ENCODE measurements around the gene MTIF3.

MTIF3 gene

DNA sequence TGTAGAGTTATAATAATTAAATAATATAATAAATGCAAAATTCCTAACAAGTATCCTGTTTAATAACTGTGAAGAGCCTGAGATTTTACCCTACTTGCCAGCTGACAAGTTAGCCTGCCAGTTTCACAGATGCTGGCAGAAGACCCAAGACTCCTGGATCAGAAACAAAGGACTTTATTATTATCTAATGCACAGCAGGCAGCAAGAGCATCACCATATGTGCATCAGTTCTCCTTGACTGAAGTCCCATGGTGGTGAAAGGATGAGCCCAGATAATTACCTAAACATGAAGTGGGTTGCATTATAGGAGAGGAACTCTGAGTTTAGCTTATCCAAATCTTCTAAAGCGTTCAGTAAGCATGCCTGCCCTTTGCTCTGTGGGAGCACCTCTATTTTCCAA, 39.1 kb upstream of the MTIF3 start:
- no peak for TF ChIP-seq SNAI2 (CRISPR knock-in tag; IDR thresholded peaks at IDR 0.05)
- TF ChIP-seq ARNTL (CRISPR knock-in tag; IDR thresholded peaks at IDR 0.05; ENCODE audit: borderline replicate concordance, low read depth) = no peak
- no peak for TF ChIP-seq PPARA (CRISPR knock-in tag; IDR thresholded peaks at IDR 0.05; ENCODE audit: borderline replicate concordance)
- TF ChIP-seq TOX (CRISPR knock-in tag; IDR thresholded peaks at IDR 0.05; ENCODE audit: borderline replicate concordance) = no peak
- no peak for TF ChIP-seq OSR1 (CRISPR knock-in tag; IDR thresholded peaks at IDR 0.05)
- no peak for TF ChIP-seq ISL1 (CRISPR knock-in tag; IDR thresholded peaks at IDR 0.05)
- no peak for TF ChIP-seq ZC3H10 (CRISPR knock-in tag; IDR thresholded peaks at IDR 0.05)
- TF ChIP-seq ZFP30 (CRISPR knock-in tag; IDR thresholded peaks at IDR 0.05) = no peak
- no peak for ATAC-seq

- ATAC-seq = no peak
- no peak for TF ChIP-seq TOX (CRISPR knock-in tag; IDR thresholded peaks at IDR 0.05; ENCODE audit: borderline replicate concordance)
- no peak for TF ChIP-seq PPARA (CRISPR knock-in tag; IDR thresholded peaks at IDR 0.05; ENCODE audit: borderline replicate concordance)
- no peak for TF ChIP-seq ISL1 (CRISPR knock-in tag; IDR thresholded peaks at IDR 0.05)
- TF ChIP-seq ZFP3 (CRISPR knock-in tag; IDR thresholded peaks at IDR 0.05) = no peak
- no peak for TF ChIP-seq ZNF70 (CRISPR knock-in tag; IDR thresholded peaks at IDR 0.05)
- TF ChIP-seq TCF4 (CRISPR knock-in tag; IDR thresholded peaks at IDR 0.05; ENCODE audit: borderline replicate concordance) = no peak
- TF ChIP-seq ARNTL (CRISPR knock-in tag; IDR thresholded peaks at IDR 0.05; ENCODE audit: borderline replicate concordance, low read depth) = no peak
- TF ChIP-seq GLIS3 (CRISPR knock-in tag; IDR thresholded peaks at IDR 0.05) = no peak
- no peak for TF ChIP-seq ZNF8 (CRISPR knock-in tag; IDR thresholded peaks at IDR 0.05)
- TF ChIP-seq OSR1 (CRISPR knock-in tag; IDR thresholded peaks at IDR 0.05) = no peak
These were observed 37.4 kb upstream of the MTIF3 start for GRCh38 chr13:27487776-27488175.

DNA sequence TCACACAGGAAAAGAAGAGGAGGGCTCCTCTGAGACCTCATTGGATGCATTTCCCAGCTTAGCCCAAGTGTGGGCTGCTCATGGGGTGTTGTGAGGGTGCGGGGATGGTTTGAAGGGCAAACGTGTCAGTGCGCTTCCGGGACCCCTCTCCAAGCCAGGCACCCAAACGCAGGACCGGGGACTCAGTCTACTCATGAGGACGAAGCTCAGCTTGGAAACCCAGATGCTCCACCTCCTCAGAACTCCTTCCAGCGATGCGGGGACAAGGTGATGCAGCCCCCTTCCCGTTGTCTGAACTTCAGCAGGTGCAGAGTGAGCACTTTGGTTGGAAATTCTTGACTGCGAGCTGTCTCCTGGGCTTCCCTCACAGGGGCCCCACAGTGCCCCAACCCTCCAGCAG, 33.1 kb upstream of the MTIF3 start:
- no peak for ATAC-seq
- TF ChIP-seq, protein P1, sequence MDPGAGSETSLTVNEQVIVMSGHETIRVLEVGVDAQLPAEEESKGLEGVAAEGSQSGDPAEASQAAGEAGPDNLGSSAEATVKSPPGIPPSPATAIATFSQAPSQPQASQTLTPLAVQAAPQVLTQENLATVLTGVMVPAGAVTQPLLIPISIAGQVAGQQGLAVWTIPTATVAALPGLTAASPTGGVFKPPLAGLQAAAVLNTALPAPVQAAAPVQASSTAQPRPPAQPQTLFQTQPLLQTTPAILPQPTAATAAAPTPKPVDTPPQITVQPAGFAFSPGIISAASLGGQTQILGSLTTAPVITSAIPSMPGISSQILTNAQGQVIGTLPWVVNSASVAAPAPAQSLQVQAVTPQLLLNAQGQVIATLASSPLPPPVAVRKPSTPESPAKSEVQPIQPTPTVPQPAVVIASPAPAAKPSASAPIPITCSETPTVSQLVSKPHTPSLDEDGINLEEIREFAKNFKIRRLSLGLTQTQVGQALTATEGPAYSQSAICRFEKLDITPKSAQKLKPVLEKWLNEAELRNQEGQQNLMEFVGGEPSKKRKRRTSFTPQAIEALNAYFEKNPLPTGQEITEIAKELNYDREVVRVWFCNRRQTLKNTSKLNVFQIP (CRISPR knock-in tag; IDR thresholded peaks at IDR 0.05; ENCODE audit: borderline replicate concordance, low read depth) = no peak

DNA sequence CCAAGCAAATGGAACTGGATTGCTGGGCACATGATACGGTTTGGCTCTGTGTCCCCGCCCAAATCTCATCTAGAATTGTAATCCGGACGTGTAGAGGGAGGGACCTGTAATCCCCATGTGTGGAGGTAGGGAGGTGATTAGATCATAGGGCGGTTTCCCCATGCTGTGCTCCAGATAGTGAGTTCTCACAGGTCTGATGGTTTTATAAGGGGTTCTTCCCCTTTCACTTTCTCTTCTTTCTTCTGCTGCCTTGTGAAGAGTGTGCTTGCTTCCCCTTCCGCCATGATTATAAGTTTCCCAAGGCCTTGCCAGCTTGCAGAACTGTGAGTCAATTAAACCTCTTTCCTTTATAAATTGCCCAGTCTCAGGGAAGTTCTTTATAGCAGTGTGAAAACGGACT, 32.6 kb upstream of the MTIF3 start:
- no peak for TF ChIP-seq ZNF70 (CRISPR knock-in tag; IDR thresholded peaks at IDR 0.05)
- no peak for TF ChIP-seq SNAI2 (CRISPR knock-in tag; IDR thresholded peaks at IDR 0.05)
- TF ChIP-seq ISL1 (CRISPR knock-in tag; IDR thresholded peaks at IDR 0.05) = no peak
- no peak for TF ChIP-seq ESRRG (CRISPR knock-in tag; IDR thresholded peaks at IDR 0.05)
- TF ChIP-seq TOX (CRISPR knock-in tag; IDR thresholded peaks at IDR 0.05; ENCODE audit: borderline replicate concordance) = no peak
- no peak for TF ChIP-seq TCF4 (CRISPR knock-in tag; IDR thresholded peaks at IDR 0.05; ENCODE audit: borderline replicate concordance)
- no peak for TF ChIP-seq CSDC2 (CRISPR knock-in tag; IDR thresholded peaks at IDR 0.05)
- no peak for TF ChIP-seq ZFP30 (CRISPR knock-in tag; IDR thresholded peaks at IDR 0.05)
- TF ChIP-seq ZNF8 (CRISPR knock-in tag; IDR thresholded peaks at IDR 0.05) = no peak
- no peak for TF ChIP-seq ARNTL (CRISPR knock-in tag; IDR thresholded peaks at IDR 0.05; ENCODE audit: borderline replicate concordance, low read depth)
- TF ChIP-seq TSHZ2 (CRISPR knock-in tag; IDR thresholded peaks at IDR 0.05) = no peak
- TF ChIP-seq ZNF565 (CRISPR knock-in tag; conservative IDR thresholded peaks at IDR 0.05; ENCODE audit: low read depth) = no peak
- no peak for TF ChIP-seq GLIS3 (CRISPR knock-in tag; IDR thresholded peaks at IDR 0.05)
- TF ChIP-seq OSR1 (CRISPR knock-in tag; IDR thresholded peaks at IDR 0.05) = no peak
- TF ChIP-seq, protein P2, sequence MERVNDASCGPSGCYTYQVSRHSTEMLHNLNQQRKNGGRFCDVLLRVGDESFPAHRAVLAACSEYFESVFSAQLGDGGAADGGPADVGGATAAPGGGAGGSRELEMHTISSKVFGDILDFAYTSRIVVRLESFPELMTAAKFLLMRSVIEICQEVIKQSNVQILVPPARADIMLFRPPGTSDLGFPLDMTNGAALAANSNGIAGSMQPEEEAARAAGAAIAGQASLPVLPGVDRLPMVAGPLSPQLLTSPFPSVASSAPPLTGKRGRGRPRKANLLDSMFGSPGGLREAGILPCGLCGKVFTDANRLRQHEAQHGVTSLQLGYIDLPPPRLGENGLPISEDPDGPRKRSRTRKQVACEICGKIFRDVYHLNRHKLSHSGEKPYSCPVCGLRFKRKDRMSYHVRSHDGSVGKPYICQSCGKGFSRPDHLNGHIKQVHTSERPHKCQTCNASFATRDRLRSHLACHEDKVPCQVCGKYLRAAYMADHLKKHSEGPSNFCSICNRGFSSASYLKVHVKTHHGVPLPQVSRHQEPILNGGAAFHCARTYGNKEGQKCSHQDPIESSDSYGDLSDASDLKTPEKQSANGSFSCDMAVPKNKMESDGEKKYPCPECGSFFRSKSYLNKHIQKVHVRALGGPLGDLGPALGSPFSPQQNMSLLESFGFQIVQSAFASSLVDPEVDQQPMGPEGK (CRISPR knock-in tag; IDR thresholded peaks at IDR 0.05; ENCODE audit: borderline replicate concordance) = no peak
- no peak for TF ChIP-seq PPARA (CRISPR knock-in tag; IDR thresholded peaks at IDR 0.05; ENCODE audit: borderline replicate concordance)
- no peak for TF ChIP-seq ZC3H10 (CRISPR knock-in tag; IDR thresholded peaks at IDR 0.05)
- TF ChIP-seq, protein P1 (CRISPR knock-in tag; IDR thresholded peaks at IDR 0.05; ENCODE audit: borderline replicate concordance, low read depth) = no peak
- no peak for ATAC-seq
